ENCODE measurements around the gene TMEM63C. TPM values are rescaled to one million over a fixed set of nuclear protein-coding genes. Genes with fewer than 3 reads are reported as not detected.

Gene TMEM63C
- total RNA-seq, 1 donor, result 0.27 TPM

DNA sequence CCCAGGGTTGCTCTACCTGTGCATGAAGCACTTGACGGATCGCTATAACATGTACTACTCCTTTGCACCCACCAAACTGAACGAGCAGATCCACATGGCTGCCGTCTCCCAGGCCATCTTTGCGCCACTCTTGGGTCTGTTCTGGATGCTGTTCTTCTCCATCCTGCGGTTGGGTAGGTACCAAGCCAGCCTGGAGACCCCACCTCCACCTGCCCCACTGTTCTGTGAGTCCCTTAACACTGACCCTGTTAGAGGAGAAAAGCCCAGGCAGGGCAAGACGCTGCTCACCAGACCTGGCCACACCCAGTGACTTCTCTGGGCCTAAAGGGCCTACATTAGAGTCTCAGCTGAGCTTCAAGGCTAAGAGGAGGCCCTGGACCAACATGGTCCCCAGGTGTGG lies 67.7 kb downstream of the TMEM63C start:
- DNase-seq (ENCODE audit: low read depth in 2 of 3, low spot score in 2 of 3), result no peak

DNA sequence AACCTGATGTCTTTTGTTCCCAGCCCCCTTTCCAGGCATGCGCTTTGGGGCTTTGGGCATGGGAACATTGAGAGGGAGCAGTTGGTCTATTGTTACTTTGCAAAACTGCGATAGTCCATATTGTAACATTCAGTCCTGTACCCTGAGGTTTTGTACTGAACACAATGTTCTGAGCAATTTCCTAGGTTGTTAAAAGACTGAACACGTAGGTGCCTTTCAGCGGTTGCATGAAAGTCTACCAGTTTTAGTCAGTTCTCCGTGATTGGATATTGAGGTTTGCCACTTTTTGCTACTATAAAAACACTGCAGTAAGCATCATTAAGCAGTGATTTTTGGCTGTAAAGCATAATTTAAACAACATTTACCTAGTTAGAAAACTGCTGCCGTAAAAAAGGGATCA lies 69.3 kb downstream of the TMEM63C start:
- no peak for DNase-seq (ENCODE audit: low read depth in 2 of 3, low spot score in 2 of 3)

DNA sequence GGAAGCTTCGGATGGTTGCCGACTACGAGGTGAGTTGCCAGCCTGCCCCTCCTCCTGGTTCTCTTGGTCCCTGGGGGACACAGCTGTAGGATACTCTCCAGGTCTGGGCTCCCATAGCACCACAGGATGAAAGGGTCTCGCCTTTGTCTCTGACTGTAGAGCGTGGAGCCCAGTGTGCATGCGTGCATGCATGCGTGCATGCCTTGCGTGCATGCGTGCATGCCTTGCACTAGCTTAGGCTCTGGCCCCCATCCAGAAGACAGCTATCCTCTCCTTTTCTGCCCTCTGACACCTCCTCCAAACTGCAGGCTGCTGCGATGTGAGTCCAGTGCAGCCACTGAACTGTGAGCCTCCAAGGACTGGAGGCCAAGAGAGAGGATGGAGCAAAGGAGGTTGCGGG lies 70.3 kb downstream of the TMEM63C start:
- DNase-seq (ENCODE audit: low read depth in 2 of 3, low spot score in 2 of 3), result no peak

DNA sequence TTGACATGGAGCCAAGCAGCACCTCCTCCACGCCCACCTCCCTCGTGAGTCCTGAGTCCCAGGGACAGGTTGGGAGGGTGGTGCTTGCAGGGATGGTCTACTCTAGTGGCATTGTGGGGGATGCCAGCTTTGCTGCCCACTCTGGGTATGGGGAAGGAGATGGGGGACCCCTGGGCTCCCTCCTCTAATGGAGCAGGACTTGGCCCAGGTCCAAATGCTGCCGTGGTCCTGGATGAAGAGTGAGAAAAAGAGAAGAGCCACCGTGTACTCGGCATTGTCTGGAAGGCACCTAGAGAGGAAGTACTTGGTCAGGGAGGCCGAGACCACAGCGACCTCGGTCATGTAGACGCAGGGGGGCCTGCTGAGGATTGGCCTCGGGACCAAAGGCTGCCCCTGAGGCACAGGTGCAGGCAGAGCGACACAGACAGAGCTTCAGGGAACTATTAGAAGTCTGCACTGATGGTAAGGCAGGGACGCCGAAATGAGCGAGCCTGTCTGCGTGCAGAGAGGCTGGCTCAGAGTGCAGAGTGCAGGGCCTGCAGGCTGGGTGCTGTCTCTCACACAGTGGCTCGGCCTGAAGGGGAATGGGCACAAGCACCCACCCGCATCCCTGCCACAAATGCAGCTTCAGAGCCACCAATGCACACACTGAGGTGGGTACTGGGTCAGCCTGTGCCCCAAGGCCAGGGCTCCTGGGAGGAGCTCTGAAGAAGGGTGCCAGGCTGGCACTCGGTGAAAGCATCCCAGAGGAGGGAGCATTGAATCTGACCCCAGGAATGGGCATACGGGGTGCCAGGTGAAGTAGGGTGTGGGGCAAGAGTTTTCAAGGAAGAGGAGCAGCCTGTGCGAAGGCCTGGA lies 72.0 kb downstream of the TMEM63C start:
- DNase-seq (ENCODE audit: low read depth in 2 of 3, low spot score in 2 of 3), result peak in 1 of 3 donors; percentile 21

DNA sequence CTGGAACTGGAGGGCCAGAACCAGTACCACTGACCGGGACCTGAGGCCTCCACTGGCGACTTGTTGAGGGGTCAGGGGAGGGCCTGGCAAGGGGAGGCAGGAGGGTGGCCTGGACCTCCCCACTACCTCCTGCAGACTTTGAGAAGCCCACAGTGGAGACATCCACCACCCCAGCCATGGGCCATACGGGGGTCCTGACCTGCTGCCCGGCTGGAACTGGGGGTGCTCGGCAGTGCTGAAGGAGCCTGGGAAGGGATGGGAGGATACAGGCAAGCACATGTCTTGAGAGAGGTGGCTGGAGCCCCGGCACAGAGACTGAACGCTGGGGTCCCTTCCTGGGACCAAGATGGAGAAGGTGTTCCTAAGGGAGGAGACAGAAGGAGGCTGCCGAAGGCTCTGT lies 75.1 kb downstream of the TMEM63C start:
- no peak for DNase-seq (ENCODE audit: low read depth in 2 of 3, low spot score in 2 of 3)

DNA sequence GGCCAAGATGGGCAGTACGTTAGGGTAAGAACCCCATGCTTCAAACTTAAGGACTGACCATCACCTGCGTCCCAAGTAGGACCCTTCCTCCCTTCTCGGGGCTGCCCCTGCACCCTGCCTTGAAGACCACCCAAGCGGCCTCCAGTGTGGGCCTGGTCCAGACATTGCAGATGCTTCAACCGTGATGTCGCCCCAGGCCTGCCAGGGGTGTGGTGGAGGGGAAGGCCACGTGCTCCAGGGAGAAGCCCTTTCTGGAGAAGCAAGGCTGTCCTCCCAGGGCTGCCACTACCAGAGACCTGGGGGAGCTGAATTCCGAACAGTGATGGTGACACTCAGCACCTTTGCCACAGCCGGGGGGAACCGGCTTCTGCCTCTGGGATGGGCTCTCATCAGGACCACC lies 76.1 kb downstream of the TMEM63C start:
- no peak for DNase-seq (ENCODE audit: low read depth in 2 of 3, low spot score in 2 of 3)

DNA sequence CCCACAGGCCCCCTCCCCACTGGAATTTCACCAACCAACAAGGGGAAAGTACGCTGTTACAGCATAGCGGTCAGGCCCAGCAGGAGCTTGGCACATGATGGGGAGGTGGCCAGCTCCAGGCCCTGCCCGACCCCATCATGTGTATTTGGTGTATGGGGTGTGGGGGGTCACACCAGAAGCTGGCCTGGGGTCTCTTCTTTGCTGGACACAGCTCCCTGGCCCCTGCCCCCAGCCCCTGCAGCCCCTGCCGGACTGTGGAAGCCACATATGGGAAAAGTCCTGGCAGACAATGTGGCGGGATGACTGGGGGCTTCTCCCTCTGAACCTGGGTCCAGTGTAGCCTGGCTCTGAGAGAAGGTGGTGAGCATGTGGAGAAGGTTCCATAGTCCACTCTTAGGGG lies 77.0 kb downstream of the TMEM63C start:
- no peak for DNase-seq (ENCODE audit: low read depth in 2 of 3, low spot score in 2 of 3)

DNA sequence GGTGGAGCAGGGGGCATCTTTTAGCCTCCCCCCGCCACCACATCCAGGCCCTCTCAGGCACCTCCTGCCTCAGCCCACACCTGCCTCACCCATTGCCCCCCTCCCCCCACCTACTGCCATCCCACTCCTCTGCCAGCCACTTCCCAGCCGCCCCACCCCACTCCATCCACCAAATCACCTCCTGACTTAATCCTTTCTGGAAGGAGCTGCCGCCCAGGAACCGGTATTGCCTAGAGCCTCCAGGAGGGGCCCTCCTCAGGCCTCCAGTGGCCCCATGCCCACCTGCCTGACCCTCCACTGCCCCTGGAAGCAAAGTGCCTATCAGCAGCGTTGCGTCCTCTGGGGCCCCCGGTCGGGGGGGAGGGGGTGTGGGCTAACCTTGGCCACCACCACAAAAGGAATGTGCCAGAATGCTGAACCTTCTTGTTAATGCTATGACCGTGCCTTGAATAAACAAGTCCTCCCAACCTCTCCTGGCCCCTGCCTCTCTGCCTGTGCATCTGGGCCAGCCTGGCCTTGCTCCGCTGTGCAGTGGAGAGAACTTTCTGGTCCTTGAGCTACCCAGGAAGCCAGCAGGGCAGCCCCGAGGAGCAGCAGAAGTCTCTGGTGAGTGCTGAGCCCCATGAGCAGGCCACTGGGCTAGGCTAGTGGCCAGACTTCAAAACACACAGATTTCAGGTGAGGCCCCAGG lies 77.6 kb downstream of the TMEM63C start:
- no peak for DNase-seq (ENCODE audit: low read depth in 2 of 3, low spot score in 2 of 3)

DNA sequence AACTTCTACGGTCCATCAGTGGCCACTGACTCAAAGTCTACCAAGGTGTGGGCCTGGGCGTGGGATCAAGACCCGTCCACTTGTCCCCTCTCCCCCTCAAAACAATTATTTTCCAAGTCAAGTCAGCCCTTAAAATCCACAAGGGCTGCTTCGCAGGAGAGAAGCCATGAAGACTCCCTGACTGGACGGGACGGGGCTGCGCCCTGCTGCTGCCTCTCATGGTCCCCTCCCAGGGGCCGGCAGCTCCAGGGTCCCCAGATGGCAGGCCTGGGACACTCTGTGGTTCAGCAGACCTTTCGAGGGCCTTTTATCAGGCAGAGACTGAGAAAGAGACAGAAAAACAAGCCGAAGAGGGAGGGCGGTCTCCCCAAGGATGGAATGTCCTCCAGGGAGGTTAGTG lies 78.6 kb downstream of the TMEM63C start:
- DNase-seq (ENCODE audit: low read depth in 2 of 3, low spot score in 2 of 3), result no peak

DNA sequence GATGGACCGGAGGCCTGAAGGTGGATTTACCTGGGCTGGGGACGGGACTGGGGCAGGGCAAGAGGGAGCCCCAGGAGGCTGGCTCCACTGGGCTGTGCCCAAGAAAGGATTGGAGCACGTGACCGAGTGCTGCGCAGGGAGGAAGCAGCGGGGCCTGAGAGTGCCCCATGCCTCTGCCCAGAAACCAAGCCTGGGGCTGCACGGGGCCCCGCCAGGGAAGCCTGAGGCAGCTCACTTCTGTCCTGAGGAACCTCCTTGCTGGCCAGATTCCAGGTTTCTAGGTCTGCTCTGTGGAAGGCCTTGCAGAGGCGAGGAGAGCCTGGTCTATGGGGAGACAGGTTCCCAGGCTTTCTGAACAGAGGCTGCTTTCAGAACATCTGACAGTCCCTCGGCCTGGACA lies 79.0 kb downstream of the TMEM63C start:
- peak in 2 of 3 donors; percentile 34 to 80 for DNase-seq (ENCODE audit: low read depth in 2 of 3, low spot score in 2 of 3)

DNA sequence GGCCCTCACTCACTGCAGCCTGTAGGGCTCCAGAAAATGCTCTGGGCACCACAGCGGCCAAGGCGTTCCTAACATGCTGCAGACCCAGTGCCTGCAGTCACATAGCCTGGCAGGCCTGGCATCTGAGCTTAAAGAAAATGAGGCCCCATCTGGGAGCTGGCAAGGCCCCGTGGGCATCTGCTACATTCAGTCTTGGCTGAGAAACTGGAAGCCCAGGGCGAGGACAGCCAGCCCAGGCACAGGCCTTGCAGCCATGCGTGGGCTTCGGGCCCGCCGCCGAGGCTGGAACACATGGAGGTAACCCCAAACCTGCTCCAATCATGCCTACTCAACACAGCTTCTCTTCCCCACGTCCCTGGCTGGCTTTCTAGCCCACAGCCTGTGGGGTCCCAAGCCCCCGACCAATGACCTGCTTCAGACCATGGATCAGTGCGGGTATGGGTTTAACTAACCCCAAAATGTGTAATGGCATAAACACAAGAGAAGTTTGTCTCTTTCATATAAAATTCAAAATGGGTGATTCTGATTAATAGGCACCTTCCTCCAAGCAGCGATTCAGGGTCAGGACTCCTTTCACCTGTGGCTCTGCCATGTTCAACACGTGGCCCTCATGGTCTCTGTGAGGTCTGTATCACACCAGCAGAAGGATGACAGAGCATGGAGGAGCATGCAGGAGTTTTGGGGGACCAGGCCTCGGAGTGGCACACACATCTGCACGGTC lies 83.0 kb downstream of the TMEM63C start:
- no peak for DNase-seq (ENCODE audit: low read depth in 2 of 3, low spot score in 2 of 3)

DNA sequence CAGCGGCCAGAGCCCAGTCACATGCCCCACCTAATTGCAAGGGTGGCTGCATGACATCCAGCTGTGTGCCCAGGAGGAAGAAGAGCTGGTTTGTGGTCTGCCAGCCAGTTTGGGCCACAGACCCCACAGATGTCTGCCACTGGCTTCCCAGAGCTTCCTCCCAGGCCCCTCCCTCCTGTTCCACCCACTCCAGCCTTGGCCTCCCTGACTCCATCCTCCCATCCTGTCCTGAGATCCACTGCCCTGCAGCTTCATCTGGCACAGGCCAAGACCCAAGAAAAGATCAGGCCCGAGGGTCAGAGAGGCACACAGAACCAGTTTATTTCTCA lies 83.6 kb downstream of the TMEM63C start:
- DNase-seq (ENCODE audit: low read depth in 2 of 3, low spot score in 2 of 3), result no peak

DNA sequence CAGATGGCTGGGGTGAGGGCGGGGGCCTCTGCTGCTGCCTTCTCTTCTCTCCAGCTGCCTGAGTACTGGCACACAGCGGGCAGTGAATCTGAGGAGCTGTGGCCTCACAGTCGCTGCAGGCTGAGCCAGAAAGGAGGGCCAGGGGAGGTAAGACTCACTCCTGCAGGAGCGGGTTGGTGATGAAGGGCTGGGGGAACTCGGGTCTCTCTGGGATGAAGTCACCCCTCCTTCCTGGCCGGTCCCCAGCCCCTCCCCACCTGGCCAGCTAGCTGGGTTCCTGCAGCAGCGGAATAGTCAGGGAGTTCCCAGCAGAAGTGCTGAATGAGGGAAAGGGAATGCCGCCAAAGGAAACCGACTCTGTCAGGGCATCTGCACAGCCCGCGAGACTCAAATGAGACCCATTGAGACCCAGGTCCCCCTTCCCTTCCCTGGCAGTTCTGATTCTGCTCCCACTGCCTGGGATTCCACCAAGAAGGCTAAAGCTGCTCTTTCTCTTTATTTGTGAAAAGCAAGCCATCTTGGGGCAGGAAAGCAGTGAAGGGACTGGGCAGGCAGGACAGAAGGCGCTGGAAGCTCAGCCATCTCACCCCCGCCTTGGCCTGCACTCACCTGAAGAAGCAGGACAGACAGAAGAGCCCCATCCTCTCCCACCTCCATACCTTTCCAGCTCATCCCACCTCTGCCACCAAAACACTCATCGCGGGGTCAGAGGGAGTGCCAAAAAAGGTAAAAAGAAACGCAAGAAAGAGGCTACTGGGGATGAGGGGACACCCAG lies 84.2 kb downstream of the TMEM63C start:
- DNase-seq (ENCODE audit: low read depth in 2 of 3, low spot score in 2 of 3), result no peak

DNA sequence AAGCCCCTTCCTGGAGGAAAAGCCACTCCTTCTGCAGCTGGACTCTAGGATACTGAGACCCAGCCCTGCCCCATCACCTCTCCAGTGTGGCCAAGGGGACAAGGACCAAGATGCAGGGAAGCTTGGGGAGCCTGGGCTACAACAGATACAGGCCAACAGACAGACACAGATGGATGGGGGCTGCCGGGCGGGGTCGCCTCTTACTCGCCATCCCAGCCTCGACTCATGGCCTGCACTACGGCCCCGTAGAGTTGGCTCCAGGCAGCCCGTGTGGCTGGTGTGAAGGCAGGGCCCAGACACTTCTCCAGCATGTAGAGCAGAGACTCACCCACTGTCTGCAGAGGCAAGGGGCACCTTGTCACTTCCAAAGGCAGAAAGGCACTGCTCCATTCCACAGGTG lies 84.7 kb downstream of the TMEM63C start:
- no peak for DNase-seq (ENCODE audit: low read depth in 2 of 3, low spot score in 2 of 3)

DNA sequence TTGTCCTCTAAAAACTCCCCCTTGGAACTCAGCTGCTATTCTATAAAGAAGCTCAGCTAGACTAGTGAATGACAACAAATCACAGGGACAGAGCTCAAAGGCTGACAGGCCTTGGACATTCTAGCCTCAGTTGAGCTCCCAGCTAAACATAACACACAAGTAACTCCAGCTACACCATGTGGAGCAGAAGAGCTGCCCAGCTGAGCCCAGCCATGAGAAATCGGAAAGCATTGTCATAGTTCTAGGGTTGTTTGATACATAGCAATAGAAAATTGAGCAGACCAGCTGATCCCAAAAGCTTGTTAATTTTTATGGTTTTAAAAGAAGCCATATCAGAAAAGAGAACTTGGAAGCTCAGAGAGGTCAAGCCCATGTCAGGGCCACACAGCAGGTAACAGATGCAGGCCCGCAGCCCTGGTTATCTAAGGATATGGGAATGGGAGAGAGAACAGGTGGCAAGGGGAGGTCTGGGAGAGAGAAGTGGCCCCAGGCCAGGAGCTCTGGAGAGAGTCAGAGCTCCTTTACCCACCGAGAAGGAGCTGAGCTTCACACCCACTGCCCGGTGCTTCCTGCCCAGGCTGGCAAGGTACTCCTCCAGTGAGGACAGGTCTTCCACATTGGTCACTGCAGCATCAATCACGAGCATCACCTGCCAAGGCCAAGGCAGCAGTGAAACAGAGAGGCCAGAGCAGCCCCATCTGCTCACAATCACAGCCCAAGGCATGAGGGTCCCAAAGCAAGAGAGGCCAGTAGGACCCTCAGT lies 86.5 kb downstream of the TMEM63C start:
- DNase-seq (ENCODE audit: low read depth in 2 of 3, low spot score in 2 of 3), result no peak

DNA sequence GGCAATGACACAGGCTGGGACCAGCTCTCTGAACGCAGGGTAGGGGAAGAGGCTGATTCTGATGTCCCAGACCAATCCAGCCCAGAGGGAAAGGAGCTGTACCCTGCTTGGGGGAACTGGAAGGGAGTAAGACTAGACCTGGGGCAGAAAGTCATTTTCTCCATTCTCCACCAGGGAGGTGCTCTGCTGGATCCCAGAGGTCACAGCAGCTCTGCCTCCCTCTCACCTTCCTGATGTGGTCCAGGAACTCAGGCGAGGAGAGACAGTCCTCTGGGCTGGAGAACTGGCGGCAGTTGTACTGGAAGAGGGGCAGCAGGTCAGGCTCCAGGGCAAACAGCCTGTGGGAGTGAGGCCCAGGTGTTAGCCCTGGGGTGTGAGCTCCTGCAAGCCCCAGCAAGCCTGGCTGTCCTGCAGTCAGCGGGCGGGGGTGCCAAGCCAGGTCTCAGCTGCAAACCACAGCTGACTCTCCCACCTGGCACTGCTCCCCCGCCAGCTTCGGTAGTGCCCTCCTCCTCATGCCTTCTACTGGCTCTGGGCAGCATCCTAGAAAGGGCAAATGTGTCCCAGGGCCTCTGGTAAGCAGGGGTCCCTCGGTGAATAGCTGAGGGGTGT lies 87.5 kb downstream of the TMEM63C start:
- DNase-seq (ENCODE audit: low read depth in 2 of 3, low spot score in 2 of 3), result peak in 1 of 3 donors; percentile 34

DNA sequence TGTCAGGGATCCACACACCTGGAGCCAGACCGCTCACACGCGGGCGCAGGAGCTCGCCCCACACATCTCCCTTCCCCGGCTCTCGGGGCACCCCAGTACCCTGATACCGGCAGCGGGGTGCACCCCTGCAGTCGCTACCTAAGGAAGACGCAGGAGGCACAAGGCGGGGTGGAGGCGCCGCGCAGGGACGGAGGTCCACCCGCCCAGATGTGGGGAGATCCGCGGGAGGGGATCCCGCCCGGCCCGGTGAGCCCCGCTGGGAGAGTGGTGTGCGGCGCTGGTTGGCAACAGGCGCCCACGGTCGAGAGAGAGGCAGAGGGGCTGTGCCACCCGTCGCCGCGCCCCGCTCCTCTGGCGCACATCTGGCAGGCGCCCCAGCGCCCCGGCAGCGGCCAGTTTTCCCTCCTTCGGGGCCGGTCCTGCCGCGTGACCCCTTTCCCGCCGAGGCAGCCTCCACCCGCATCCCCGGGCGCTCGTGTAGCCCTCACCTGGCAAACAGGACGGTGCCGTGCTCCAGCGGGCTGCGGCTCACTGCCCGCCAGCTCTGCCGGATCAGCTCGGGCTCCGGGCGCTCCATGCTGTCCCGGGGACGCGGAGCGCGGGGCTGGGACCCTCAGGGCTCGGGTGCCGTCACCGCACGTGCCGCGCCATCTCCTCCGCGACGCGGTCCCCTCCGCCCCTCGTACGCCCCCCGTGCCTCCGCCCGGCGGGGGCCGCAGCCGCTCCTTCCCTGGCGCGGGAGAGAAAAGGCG lies 88.9 kb downstream of the TMEM63C start:
- DNase-seq (ENCODE audit: low read depth in 2 of 3, low spot score in 2 of 3), result no peak

DNA sequence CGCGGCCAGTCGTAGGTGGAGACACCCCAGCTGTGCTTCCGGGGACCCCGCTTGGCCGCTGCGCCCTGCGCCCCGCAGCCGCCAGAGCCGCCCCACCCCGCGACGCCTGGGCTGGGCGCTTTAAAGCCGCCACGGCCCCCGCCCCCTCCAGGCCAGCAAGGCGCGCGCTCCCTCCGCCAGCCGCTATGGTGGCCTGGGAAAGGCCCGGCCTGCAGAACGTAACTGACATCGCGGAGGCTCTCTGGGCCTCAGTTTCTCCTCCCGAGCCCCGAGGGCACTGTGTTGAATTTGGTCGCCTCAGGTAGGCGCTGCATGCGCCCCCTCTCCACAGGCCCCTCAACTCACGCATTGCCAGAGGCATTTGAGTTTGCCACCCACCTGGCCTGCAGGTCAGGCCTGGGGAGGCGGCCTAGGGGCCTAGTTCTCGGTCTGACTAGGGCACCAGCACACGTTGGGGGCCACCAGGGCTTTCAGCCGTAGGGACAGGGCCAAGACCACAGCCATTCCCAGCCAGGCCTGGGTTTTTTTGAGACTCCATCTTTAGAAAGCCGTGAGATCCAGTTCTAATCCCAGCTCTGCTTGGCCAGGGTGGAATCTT lies 89.6 kb downstream of the TMEM63C start, which contains the start of gene NGB:
Gene NGB, minus strand, starts transcription at position 94 of the 598 bp plus-strand sequence. CDS start 269 bp downstream, outside the sequence.
- no peak for DNase-seq (ENCODE audit: low read depth in 2 of 3, low spot score in 2 of 3)

DNA sequence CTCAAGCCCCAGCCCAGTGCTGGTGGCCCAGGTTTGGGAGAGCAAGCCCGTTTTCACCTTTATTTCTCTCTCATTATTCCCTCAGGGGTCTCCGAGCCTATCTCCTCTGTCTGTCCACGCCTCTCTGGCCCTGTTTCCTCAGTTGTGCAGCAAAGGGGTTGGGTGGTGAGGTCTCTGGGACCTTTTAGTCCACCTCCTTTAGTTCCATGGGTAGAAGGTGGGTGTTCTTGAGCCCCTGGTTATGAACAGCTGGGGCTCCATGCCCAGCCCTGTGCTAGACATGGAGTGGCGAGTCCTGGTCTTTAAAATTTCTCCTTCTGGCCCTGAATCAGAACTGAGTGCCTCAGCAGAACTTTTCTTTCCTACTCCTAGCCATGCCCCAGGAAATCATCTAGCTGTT lies 90.7 kb downstream of the TMEM63C start:
- no peak for DNase-seq (ENCODE audit: low read depth in 2 of 3, low spot score in 2 of 3)

All from hematopoietic multipotent progenitor cell (in vitro differentiated cells).